ENCODE measurements around the gene ACSF3. TPM values are rescaled to one million over a fixed set of nuclear protein-coding genes. Genes with fewer than 3 reads are reported as not detected.

The ACSF3 gene
- total and polyA plus RNA-seq, 2 experiments from 2014 or later: 20.7 to 28.0 TPM

DNA sequence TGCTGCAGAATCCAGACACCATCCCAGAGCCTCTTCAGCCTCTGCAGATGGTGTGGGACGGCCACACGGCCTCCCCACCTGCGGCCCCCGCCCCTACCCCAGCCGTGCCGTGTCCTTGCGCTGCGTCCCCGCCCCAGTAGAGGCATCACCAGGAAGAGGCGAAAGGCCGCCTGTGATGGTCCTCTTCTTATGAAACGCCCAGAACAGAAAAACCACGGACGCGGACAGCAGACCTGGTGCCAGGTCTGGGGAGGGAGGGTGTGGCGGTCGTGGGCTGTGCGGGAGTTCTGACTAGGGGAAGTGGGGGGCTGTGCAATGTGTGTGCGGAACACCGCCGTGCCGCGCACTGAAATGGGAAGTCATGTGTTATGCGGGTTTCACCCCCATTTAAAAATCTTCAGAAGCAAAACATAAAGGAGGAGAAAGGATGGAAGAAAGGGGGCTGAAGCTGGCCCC lies 25.5 kb downstream of the ACSF3 start:
- Histone ChIP-seq H3K27ac (no peak overlapping the region), H3K4me1 (ENCODE audit: insufficient read depth) (no peaks in the 10 kb centered on the region), H3K4me2 (no peak overlapping the region), H3K36me3 (replicated peaks; ENCODE audit: insufficient read depth, low read depth) (no peaks in the 10 kb centered on the region), H3K4me3 (no peak overlapping the region), H2AFZ (no peak overlapping the region), H3K27me3 (no peaks in the 10 kb centered on the region), H3K9me3 (ENCODE audit: low read depth) (no peaks in the 10 kb centered on the region), H3K79me2 (no peaks in the 10 kb centered on the region), H3K9me2 (replicated peaks; ENCODE audit: insufficient read depth) (no peaks in the 10 kb centered on the region), H4K20me1 (ENCODE audit: insufficient read depth, poor library complexity, severe bottlenecking) (no peaks in the 10 kb centered on the region)
- TF ChIP-seq, protein P1, sequence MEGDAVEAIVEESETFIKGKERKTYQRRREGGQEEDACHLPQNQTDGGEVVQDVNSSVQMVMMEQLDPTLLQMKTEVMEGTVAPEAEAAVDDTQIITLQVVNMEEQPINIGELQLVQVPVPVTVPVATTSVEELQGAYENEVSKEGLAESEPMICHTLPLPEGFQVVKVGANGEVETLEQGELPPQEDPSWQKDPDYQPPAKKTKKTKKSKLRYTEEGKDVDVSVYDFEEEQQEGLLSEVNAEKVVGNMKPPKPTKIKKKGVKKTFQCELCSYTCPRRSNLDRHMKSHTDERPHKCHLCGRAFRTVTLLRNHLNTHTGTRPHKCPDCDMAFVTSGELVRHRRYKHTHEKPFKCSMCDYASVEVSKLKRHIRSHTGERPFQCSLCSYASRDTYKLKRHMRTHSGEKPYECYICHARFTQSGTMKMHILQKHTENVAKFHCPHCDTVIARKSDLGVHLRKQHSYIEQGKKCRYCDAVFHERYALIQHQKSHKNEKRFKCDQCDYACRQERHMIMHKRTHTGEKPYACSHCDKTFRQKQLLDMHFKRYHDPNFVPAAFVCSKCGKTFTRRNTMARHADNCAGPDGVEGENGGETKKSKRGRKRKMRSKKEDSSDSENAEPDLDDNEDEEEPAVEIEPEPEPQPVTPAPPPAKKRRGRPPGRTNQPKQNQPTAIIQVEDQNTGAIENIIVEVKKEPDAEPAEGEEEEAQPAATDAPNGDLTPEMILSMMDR (IDR thresholded peaks at IDR 0.05; ENCODE audit: poor library complexity): no peak
- TF ChIP-seq EZH2phosphoT487 (IDR thresholded peaks at IDR 0.05; ENCODE audit: low read depth, severe bottlenecking, unreplicated experiment) (no peak), EZH2 (IDR thresholded peaks at IDR 0.05; ENCODE audit: borderline replicate concordance) (no peak)
- 96% methylated on average over 23 of the region's 24 CpGs for WGBS (ENCODE audit: low lambda C conversion rate, missing lambda C conversion rate)
- DNase-seq (ENCODE audit: low spot score): no peak

DNA sequence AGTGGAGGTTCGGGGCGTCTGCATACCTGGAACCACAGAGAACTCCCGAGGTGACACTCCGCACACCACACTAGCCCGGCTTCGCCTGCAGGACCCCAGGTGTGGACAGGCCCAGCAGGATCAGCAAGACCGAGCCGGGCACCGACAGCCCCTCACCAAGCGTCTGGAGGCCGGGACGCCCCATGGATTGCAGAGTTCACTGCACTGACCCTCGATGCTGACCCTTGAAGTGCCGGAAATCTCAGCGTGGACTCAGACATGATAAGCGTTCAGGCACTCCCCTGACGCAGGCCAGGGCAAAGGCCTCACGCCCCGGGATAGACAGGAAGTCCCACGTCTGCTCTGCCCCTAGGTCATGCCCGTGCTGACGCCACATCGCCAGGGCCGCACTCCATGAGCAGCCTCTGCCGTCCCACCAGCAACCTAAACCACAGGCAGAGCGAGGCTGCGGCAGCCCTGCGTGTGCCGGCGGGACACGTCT lies 26.0 kb downstream of the ACSF3 start:
- Histone ChIP-seq H2AFZ (no peak overlapping the region), H3K36me3 (replicated peaks; ENCODE audit: insufficient read depth, low read depth) (no peaks in the 10 kb centered on the region), H3K79me2 (no peaks in the 10 kb centered on the region), H3K27me3 (no peaks in the 10 kb centered on the region), H3K4me2 (no peak overlapping the region), H3K4me1 (ENCODE audit: insufficient read depth) (no peaks in the 10 kb centered on the region), H3K4me3 (no peak overlapping the region), H4K20me1 (ENCODE audit: insufficient read depth, poor library complexity, severe bottlenecking) (no peaks in the 10 kb centered on the region), H3K27ac (no peak overlapping the region), H3K9me3 (ENCODE audit: low read depth) (no peaks in the 10 kb centered on the region), H3K9me2 (replicated peaks; ENCODE audit: insufficient read depth) (no peaks in the 10 kb centered on the region)
- no peak for DNase-seq (ENCODE audit: low spot score)
- 91% methylated on average over 27 of the region's 31 CpGs for WGBS (ENCODE audit: low lambda C conversion rate, missing lambda C conversion rate)
- TF ChIP-seq, protein P1 (IDR thresholded peaks at IDR 0.05; ENCODE audit: poor library complexity): no peak
- no peak for TF ChIP-seq EZH2phosphoT487 (IDR thresholded peaks at IDR 0.05; ENCODE audit: low read depth, severe bottlenecking, unreplicated experiment)
- no peak for TF ChIP-seq EZH2 (IDR thresholded peaks at IDR 0.05; ENCODE audit: borderline replicate concordance)

DNA sequence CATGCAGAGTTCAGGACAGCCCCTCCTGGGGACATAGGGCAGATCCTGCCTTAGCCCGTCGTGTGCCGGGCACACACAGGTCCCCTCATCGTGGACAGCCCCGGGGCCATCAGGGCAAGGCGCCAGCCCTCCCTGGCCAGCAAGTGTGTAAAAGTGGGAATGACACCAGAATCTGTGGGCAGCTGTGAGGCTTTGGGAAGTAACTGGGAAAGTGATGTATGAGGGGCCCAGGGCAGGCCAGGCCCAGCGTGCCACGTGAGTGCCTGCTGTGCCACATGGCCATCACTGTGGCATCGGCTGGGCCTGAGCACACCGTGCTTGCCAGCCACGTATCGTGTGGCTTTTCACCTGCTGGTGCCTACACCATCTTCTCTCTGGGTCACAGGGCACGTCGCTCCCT lies 26.6 kb downstream of the ACSF3 start:
- H4K20me1 ChIP-seq (ENCODE audit: insufficient read depth, poor library complexity, severe bottlenecking): no peaks in the 10 kb centered on the region
- TF ChIP-seq EZH2 (IDR thresholded peaks at IDR 0.05; ENCODE audit: borderline replicate concordance): no peak
- TF ChIP-seq, protein P1 (IDR thresholded peaks at IDR 0.05; ENCODE audit: poor library complexity): no peak
- no peak for TF ChIP-seq EZH2phosphoT487 (IDR thresholded peaks at IDR 0.05; ENCODE audit: low read depth, severe bottlenecking, unreplicated experiment)
- no peak overlapping the region for H3K4me2 ChIP-seq
- no peak overlapping the region for H3K4me3 ChIP-seq
- H3K27me3 ChIP-seq: no peaks in the 10 kb centered on the region
- no peak overlapping the region for H2AFZ ChIP-seq
- H3K36me3 ChIP-seq (replicated peaks; ENCODE audit: insufficient read depth, low read depth): no peaks in the 10 kb centered on the region
- WGBS (ENCODE audit: low lambda C conversion rate, missing lambda C conversion rate): 99% methylated on average over 14 of the region's 14 CpGs
- no peaks in the 10 kb centered on the region for H3K9me2 ChIP-seq (replicated peaks; ENCODE audit: insufficient read depth)
- H3K4me1 ChIP-seq (ENCODE audit: insufficient read depth): no peaks in the 10 kb centered on the region
- no peaks in the 10 kb centered on the region for H3K79me2 ChIP-seq
- no peak overlapping the region for H3K27ac ChIP-seq
- no peak for DNase-seq (ENCODE audit: low spot score)
- H3K9me3 ChIP-seq (ENCODE audit: low read depth): no peaks in the 10 kb centered on the region

Measured in hepatocyte (in vitro differentiated cells).